Gastroesophageal sphincter (tissue), 4 donors: ENCODE data around the gene SIGLEC7. TPM values are rescaled to one million over a fixed set of nuclear protein-coding genes. Genes with fewer than 3 reads are reported as not detected.
A peak's percentile ranks its signal among the peaks of the same experiment; 100 is the strongest.

Source experiments
- ATAC-seq: fragments of 150-250 bp; one replicate; pipeline ENCODE4 v1.9.1; 2016; ENCODE audit warnings: mild to moderate bottlenecking, moderate library complexity
- H3K27ac ChIP-seq, 4 donors: fragments of 200-600 bp; sonication (generic) in 3 of 4; 1 replicate in 3 of 4; 2 replicates in 1 of 4; pipeline ENCODE4 v1.5.1; 2016 to 2019
- H3K27me3 ChIP-seq: fragments of 200-600 bp; sonication (generic); one replicate; pipeline ENCODE4 v1.5.1; 2019
- H3K36me3 ChIP-seq, 2 donors: fragments of 200-600 bp; sonication (generic); one replicate each; pipeline ENCODE4 v1.5.1; 2019; ENCODE audit warnings: control low read depth in 1 of 2
- H3K4me1 ChIP-seq, 3 donors: fragments of 200-600 bp; sonication (generic); 1 replicate in 2 of 3; 2 replicates in 1 of 3; pipeline ENCODE4 v1.5.1; 2016 to 2019; ENCODE audit warnings: control low read depth in 2 of 3
- H3K4me3 ChIP-seq, 2 donors: fragments of 200-600 bp; sonication (generic); one replicate each; pipeline ENCODE4 v1.5.1; 2019; ENCODE audit warnings: mild to moderate bottlenecking in 1 of 2, moderate library complexity in 1 of 2
- H3K9me3 ChIP-seq, 3 donors: fragments of 200-600 bp; sonication (generic); one replicate each; pipeline ENCODE4 v1.5.1; 2017 to 2019; ENCODE audit warnings: control low read depth in 2 of 3
- CTCF ChIP-seq, 4 experiments: fragments of 200-600 bp in 2 of 4; fragments of 450-650 bp in 2 of 4; sonication (generic) in 1 of 4; IDR thresholded peaks; one replicate each; pipeline ENCODE4 v1.5.1; 2017 to 2019; ENCODE audit warnings: antibody characterized with exemption in 4 of 4, mild to moderate bottlenecking in 2 of 4, moderate library complexity in 2 of 4
- EP300 ChIP-seq: sonication (generic); formaldehyde crosslinking; IDR thresholded peaks from one replicate; pipeline ENCODE4 v1.6.1; 2017; ENCODE audit warnings: antibody characterized with exemption, mild to moderate bottlenecking
- POLR2A ChIP-seq, 2 donors: fragments of 450-650 bp; IDR thresholded peaks; one replicate each; pipeline ENCODE4 v1.6.1; 2017; ENCODE audit warnings: antibody characterized with exemption in 2 of 2, mild to moderate bottlenecking in 2 of 2, moderate library complexity in 1 of 2
- POLR2AphosphoS5 ChIP-seq: sonication (generic); formaldehyde crosslinking; IDR thresholded peaks from one replicate; pipeline ENCODE4 v1.6.1; 2017; ENCODE audit warnings: antibody characterized with exemption
- WGBS, 2 donors: methylation state at CpG; one replicate each; pipeline ENCODE4 v1.1.5; 2018; ENCODE audit warnings: low coverage in 1 of 2; 5-methylcytosine and 5-hydroxymethylcytosine counted together
- total RNA-seq, 4 donors: library from RNA; depleted of rRNA; stranded (reverse); fragments of >200 nt; gene quantifications; one replicate each; pipeline ENCODE4 v1.1.0, GENCODE V29; 2016

SIGLEC7 gene
- total RNA-seq, 4 donors from 2014 or later = 0.46 to 4.4 (median 2.8) TPM; not detected in 1

- 56 to 75% methylated on average over 4 of the region's 4 CpGs for WGBS, 2 donors
- H3K4me1 ChIP-seq = no peaks in the 10 kb centered on the region
- H3K4me3 ChIP-seq = no peak overlapping the region
- H3K27me3 ChIP-seq = peaks cover 71% of the 10 kb centered on the region
- peak overlapping the region in 1 of 4 donors; percentile 35 for H3K27ac ChIP-seq
- H3K36me3 ChIP-seq = no peaks in the 10 kb centered on the region
- no peak for TF ChIP-seq POLR2AphosphoS5
- peak in 1 of 2 donors; percentile 14 for TF ChIP-seq POLR2A (IDR thresholded peaks at IDR 0.05)
- H3K9me3 ChIP-seq = no peaks in the 10 kb centered on the region
- peak; percentile 35 for ATAC-seq
Observed at GRCh38 chr19:51127755-51128154, 14.3 kb upstream of the SIGLEC7 start.

- peaks cover 66% of the 10 kb centered on the region for H3K27me3 ChIP-seq
- no peaks in the 10 kb centered on the region for H3K36me3 ChIP-seq
- ATAC-seq = no peak
- H3K9me3 ChIP-seq = no peaks in the 10 kb centered on the region
- H3K4me1 ChIP-seq = no peaks in the 10 kb centered on the region
- WGBS, 2 donors = 67 to 83% methylated on average over 1 to 7 of the region's 7 CpGs
- H3K27ac ChIP-seq = peak overlapping the region in 2 of 4 donors; percentile 4 to 35
- no peak overlapping the region for H3K4me3 ChIP-seq
- TF ChIP-seq POLR2AphosphoS5 (no peak), POLR2A (IDR thresholded peaks at IDR 0.05) (no peak), CTCF (IDR thresholded peaks at IDR 0.05) (no peak), EP300 (no peak)
Observed at GRCh38 chr19:51128227-51128626, 13.9 kb upstream of the SIGLEC7 start.

GRCh38 chr19:51129716-51130115 is 12.4 kb upstream of the SIGLEC7 start:
- ATAC-seq = no peak
- H3K36me3 ChIP-seq = no peaks in the 10 kb centered on the region
- H3K4me1 ChIP-seq = no peaks in the 10 kb centered on the region
- H3K27me3 ChIP-seq = peaks cover 52% of the 10 kb centered on the region
- TF ChIP-seq POLR2AphosphoS5 = no peak
- TF ChIP-seq CTCF (IDR thresholded peaks at IDR 0.05) = no peak
- TF ChIP-seq EP300 = no peak
- TF ChIP-seq POLR2A (IDR thresholded peaks at IDR 0.05) = no peak
- H3K4me3 ChIP-seq = no peak overlapping the region
- H3K27ac ChIP-seq = no peak overlapping the region
- WGBS, 2 donors = 94% methylated on average over 3 of the region's 8 CpGs; no CpG with 5 or more reads in 1 of the 2 donors
- no peaks in the 10 kb centered on the region for H3K9me3 ChIP-seq

- WGBS, 2 donors = 28 to 44% methylated on average over 16 to 18 of the region's 24 CpGs
- H3K27me3 ChIP-seq = peaks cover 42% of the 10 kb centered on the region
- TF ChIP-seq POLR2AphosphoS5 (no peak), POLR2A (IDR thresholded peaks at IDR 0.05) (no peak), CTCF (IDR thresholded peaks at IDR 0.05) (no peak), EP300 (no peak)
- H3K9me3 ChIP-seq = no peaks in the 10 kb centered on the region
- no peaks in the 10 kb centered on the region for H3K4me1 ChIP-seq
- no peak for ATAC-seq
- peak overlapping the region in 1 of 4 donors; percentile 19 for H3K27ac ChIP-seq
- no peaks in the 10 kb centered on the region for H3K36me3 ChIP-seq
- H3K4me3 ChIP-seq = no peak overlapping the region
Observed at GRCh38 chr19:51131780-51132680, 10.1 kb upstream of the SIGLEC7 start.

GRCh38 chr19:51135004-51135403 is 7.1 kb upstream of the SIGLEC7 start:
- H3K4me3 ChIP-seq = no peak overlapping the region
- TF ChIP-seq CTCF (IDR thresholded peaks at IDR 0.05) (no peak), EP300 (no peak), POLR2AphosphoS5 (no peak), POLR2A (IDR thresholded peaks at IDR 0.05) (no peak)
- no peak for ATAC-seq

More at GRCh38 chr19:51135004-51135403, 7.1 kb upstream of the SIGLEC7 start:
- H3K36me3 ChIP-seq = no peaks in the 10 kb centered on the region
- H3K27me3 ChIP-seq = peaks cover 60% of the 10 kb centered on the region
- 78 to 81% methylated on average over 4 to 5 of the region's 5 CpGs for WGBS, 2 donors
- H3K4me1 ChIP-seq = no peaks in the 10 kb centered on the region
- H3K27ac ChIP-seq = no peak overlapping the region
- no peaks in the 10 kb centered on the region for H3K9me3 ChIP-seq
